Measurements from ENCODE around the gene MKS1.

MKS1 gene

DNA sequence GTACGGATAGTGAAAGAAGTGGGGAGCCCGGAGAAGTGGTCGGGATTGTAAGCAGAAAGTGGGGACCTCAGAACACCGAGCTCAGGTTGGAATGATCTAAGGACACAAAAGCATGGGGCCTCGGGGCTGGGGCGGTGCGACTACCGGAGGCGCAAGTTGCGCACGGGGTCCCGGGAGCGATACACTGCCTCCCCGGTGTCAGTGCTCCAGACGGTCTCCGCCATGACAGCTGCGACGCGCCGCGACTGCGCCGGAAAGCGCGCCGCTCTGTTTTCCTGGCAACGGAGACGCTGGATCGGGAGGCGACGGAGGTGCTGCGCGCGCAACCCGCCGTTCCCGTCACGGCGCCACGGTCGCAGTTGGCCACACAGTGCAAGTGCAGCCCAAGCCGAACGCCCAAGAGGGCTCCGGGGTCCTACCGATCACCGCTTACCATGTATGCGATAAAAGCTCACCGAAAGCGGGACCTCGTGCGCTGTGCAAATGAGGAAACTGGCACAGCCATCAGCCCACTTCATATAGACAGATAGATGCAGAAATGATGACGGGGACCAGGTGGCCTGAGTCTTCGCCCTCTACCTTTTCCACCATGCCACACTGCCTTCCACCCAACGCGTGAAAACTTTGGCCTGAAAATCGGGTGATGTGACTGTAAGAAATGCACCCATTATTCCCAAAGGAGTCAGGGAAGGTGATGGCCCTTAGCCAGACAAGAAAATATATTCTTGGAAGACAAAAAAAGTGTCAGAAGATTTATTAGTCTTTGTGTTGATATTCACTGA is at the start of gene MKS1:
TSS of gene MKS1 (minus strand) at position 249 of the 782 bp plus-strand sequence. CDS start at position 224, 25 bp downstream.
- peak; percentile 96 for DNase-seq

DNA sequence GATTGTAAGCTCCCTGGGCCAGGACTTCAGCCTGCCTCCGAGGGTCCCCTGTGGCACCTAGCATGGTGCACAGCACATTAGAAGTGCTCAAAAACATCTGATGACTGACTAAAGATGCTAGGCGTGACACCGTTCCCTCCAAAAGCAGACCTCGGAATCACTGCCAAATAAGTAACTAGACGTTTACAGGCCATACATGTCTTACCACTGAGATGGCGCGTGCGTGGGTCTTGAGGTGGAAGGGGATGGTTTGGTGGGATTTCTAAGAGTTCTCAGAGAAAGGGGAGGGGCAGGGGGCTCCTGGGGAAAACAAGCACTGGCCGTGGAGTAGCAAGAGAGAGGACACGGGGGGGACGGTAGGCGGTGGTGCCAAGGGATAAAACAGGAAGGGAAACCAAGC is 49.3 kb upstream of the MKS1 start:
- no peak for DNase-seq

DNA sequence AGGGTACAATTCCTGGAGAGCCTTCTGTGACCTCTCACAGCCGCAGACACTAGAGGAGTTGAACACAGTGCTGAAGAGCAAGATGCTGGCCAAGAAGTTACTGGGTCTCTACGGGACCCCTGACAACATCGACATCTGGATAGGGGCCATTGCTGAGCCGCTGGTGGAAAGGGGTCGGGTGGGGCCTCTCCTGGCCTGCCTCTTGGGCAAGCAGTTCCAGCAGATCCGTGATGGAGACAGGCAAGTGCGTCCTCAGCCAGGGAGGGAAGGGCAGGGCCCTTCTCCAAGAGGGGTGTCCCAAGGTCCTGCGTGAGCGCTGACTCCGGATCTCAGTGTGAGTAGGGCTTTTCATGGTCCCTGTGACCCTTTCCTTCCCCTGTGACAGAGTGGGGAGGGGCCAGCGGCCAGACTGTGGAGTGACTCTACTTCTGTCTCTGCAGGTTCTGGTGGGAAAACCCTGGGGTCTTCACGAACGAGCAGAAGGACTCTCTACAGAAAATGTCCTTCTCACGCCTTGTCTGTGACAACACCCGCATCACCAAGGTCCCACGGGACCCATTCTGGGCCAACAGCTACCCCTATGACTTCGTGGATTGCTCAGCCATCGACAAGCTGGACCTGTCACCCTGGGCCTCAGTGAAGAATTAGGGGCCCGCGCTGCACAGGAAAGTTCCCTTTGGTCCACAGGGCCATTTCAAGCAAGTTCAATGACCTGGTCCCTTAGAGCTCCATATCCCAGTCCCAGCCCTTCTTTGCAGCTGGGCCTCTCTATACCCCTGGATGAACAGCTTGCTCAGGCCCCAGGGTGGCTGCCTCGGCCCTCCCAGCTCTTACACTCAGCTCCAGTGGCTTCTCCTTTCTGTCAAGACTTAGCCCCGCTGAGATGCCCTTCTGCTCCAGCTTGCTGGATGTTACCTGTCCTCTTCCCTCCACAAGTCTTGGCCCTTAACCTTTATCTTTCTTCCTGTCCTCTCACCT is 48.6 kb upstream of the MKS1 start:
- no peak for DNase-seq

DNA sequence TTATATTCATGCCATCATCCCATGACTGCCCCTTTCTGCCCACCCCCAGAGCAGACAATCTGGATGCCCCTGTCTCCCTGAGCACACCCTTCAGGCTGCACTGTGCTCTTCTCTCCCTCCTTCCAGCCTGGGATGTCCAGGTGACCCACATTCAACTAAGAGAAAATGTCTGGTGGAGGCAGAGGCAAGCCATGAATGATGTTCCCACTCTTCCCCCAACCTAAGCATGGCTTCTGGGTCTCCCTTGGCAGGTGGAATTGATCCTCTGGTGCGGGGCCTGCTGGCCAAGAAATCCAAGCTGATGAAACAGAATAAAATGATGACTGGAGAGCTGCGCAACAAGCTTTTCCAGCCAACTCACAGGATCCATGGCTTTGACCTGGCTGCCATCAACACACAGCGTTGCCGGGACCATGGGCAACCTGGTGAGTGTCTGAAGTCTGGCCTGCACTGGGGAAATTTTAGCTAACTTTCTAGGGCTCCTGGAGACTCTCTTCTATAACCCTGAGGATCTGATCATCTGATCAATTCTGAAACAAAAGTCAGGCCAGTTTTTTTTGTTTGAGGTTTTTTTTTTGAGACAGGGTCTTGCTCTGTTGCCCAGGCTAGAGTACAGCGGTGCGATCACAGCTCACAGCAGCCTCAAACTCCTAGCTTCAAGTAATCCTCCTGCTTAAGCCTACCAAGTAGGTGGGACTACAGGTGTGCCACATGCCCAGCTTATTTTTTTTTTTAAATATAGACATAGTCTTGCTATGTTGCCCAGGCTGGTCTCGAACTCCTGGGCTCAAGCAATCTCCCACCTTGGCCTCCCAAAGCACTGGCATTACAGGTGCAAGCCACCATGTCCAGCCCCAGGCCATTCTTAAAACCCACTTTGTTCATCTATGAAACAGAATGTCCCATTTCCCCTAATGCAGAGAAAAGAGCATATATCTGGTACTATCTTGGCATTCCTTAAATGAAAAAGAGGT is 47.1 kb upstream of the MKS1 start:
- DNase-seq, result no peak

DNA sequence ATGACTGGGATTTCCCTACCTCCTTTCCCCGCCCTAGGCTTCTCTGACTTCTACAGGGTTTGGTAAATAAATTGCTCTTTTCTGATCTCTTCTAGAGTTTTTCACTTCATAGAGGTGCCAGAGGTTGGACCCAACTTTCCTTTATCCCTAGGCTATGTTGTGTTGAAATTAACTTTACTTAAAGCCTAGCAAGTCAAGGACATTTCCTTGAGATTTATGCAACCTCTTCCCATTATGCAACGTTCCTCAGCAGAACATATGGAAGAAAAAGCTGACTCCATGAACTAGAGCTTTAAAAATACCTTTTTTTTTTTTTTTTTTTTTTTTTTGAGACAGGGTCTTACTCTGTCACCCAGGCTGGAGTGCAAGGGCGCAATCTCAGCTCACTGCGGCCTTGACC is 46.2 kb upstream of the MKS1 start:
- DNase-seq, result no peak

DNA sequence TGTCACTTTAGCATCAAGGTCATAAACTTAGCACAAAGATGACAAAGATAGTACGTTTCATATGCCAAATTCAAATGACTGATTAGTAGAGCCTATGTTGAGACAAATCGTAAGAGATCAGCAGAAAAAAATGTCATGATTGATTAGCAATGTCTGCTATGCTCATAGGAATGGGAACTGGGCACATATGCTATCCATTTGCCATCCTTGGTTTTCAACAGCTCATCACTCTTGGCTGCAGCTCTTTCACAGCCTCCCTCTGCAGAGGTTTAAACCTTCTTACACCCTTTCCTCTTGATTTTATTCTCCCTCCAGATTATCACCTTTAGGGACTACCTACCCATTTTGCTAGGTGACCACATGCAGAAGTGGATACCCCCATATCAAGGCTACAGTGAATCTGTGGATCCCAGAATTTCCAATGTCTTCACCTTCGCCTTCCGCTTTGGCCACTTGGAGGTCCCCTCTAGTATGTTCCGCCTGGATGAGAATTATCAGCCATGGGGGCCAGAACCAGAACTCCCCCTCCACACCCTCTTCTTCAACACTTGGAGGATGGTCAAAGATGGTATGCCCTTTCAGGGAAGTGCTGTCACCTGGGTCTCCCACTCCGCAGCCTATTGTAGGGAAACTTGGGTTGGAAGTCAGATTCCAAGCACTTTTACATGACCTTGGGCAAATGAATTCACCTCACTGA is 45.5 kb upstream of the MKS1 start:
- no peak for DNase-seq

DNA sequence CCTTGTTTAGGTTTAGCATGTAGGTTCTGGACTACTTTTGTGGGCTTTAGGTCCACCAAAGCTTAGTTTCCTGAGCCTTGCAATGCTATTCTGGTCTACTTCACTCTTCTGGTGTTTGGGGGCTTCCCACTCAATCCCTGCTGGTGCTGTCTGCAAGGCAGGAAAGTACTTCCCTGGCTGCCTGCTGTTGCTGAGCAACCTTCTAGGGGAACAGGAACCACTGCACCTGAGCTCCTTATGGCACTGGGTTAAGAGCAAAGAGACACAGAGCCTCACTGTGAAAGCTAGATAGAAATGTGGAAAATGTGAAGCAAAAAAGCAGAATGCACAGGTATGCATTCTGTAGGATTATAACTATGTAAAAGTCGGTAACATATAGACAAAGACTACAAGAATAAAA is 44.7 kb upstream of the MKS1 start:
- no peak for DNase-seq

DNA sequence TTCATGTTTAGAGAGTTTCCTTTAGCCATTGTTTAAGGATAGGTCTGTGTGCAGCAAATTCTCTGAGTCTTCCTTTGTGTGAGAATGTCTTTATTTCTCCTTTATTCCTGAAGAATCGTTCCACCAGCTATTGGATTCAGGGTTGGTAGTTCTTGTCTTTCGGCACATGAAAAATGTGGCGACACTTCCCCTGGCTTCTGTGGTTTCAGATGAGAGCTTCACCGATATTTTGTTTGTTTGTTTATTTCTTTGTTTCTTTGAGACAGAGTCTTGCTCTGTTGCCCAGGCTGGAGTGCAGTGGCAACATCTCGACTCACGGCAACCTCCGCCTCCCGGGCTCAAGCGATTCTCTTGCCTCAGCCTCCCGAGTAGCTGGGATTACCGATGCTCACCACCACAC is 43.1 kb upstream of the MKS1 start:
- DNase-seq, result no peak

DNA sequence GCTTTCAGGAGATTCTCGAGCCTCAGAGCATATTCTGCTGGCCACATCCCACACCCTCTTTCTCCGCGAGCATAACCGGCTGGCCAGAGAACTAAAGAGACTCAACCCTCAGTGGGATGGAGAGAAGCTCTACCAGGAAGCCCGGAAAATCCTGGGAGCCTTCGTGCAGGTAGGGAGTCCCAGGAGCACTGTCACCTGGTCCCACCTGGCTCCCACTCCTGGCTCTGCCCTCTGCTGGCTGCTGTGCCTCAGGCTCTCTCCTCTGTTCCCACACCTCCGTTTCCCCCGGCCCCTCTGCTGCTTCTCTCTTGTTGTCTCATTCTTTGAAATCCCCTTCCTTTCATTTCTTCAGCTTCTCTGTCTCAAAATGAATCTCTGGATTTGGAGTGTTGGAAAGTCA is 35.7 kb upstream of the MKS1 start:
- DNase-seq, result no peak

DNA sequence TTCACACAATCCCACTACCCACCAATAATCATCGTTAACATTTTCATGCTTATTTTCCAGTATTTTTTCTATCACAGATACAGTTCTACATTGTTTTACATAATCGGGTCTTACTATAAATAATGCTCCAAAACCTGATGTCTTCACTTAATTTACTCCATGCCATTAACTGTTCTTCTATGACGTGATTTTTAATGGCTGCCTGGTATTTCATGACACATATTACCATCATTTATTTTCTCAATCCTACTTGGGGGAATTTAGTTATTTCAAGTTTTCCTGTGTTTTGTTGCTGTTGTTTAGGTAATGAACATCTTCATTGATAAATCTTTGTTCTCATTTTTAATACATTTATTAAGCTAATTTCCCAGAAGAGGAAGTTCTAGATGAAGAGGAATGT is 34.0 kb upstream of the MKS1 start:
- no peak for DNase-seq

DNA sequence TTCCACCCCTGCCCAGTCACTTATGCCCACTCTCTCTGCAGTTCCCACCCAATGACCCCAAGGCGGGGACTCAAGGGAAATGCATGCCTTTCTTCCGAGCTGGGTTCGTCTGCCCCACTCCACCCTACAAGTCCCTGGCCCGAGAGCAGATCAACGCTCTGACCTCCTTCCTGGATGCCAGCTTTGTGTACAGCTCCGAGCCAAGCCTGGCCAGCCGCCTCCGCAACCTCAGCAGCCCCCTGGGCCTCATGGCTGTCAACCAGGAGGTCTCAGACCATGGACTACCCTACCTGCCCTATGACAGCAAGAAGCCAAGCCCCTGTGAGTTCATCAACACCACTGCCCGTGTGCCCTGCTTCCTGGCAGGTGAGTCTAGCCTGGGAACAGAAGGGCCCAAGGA is 33.1 kb upstream of the MKS1 start:
- DNase-seq, result no peak

DNA sequence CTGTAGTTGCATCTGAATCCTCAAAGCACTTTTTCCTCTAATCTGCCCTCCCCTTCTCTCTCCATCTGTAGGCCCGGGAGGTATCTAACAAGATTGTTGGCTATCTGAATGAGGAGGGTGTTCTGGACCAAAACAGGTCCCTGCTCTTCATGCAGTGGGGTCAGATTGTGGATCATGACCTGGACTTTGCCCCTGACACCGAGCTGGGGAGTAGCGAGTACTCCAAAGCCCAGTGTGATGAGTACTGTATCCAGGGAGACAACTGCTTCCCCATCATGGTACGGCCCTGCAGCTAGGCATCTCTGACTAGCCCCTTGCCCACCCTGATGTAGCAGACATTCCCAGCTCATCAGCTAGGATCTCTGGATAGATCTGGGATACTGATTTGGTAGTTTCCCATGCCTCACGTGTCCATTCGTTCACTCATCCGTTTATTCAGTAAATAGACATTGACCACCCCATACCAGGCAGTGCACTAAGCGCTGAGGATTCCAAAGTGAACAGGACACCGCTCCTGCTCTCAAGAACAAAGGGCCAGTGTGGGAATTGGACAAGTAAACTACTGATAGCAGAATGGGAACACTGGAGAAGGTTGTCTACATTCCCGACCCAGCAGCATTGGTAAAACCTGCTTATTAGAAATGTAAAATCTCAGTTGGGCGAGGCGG is 31.4 kb upstream of the MKS1 start:
- no peak for DNase-seq

DNA sequence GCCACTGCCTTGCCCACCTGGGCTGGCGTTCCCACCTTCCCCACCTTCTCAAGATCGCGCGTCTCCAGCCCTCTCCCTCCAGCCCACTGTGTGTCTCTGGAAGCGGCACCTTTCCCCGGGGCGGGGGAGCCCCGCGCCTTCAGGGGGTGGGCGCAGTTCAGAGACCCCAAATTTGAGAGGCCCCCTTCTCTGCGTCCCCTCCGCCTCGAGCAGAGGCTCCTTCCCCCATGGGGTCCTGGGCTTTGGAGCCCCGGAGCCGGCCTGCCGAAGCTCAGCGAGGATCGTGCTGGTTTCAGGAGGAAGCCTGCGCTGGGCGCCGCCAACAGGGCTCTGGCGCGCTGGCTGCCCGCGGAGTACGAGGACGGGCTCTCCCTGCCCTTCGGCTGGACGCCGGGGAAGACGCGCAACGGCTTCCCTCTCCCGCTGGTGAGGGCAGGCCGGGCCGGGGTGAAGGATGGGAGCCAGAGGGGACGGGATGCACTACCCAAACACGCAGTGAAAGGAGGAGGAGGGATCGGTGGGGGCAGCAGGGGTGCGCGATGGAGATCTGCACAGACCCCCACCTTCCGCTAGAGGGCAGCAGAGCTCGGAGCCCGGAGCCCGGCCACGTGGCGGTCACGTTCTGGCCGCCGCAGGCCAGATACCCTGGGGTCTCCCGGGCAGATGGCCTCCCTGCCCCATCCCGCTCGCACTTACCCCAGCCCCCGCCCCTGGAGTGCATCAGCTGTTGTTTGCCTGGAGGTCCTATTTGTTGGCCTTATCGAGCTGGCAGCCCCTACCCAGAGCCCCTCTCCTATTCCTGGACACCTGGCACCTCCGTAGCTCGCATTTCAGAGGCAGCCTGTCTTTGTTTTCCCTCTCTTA is 30.4 kb upstream of the MKS1 start:
- DNase-seq, result peak; percentile 81

DNA sequence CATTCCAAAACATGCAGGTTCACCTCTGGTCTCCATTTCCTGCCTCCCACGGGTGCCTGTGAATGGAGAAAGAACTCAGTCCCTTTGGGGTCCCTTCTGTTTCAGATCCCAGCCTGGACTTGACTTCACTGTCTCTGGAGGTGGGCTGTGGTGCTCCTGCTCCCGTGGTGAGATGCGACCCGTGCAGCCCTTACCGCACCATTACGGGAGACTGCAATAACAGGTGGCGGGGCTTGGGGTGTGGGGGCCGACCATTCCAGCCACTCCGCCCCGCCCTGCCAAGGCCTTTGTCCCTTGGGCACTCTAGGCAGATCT is 29.9 kb upstream of the MKS1 start:
- DNase-seq, result no peak

DNA sequence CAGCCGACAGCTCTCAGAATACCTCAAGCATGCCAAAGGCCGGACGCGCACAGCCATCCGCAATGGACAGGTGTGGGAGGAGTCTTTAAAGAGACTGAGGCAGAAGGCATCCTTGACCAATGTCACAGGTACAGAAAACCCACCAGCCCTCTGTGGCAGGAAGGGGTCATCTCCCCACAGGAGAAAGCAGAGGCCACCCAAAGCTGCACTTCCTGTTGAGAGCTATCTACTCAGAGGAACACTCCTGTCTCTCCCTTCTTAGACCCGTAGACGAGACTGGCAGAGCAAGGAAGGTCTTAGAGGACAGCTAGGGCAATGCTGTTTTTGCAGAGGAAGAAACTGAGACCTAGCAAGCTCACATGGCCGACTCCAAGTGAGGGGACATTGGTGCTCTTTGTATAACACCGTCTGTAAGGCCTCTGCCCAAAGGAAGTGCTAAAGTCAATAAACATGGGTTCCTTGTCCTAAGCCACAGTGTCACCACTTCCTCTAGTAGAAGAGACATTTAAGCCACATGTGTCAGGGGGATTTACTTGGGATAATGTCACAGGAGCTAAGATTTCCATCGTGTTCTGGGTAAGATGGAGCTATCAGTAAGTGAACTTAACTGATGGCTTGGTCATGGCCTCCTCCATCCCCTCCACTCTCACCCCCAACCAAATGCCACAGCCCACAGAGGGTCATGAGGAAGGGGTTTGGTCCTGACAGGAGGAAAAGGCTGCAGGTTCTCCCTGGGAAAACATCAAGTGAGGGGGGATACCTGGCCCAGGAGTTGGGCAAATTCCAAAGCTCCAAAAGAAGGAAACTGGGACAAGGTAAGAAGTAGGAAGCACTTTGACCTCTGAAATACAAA is 28.7 kb upstream of the MKS1 start:
- no peak for DNase-seq

DNA sequence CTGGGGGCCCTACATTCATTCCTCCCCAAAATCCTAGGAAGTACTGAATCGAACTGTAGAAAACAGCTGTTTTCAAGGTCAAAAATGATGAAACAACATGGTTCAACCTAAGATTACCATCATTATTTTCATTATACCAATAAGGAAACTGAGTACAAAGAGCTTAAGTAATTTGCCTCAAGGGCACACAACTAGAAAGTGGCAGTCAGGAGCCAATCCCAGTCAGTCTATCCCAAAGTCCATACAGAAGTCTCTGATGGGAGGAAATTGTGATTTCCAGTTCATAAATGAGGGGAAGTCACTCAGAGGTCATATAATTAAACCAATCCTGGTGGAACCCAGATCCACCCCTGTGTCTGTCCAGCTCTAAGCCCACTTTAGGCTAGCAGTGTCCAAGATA is 27.7 kb upstream of the MKS1 start:
- DNase-seq, result no peak

DNA sequence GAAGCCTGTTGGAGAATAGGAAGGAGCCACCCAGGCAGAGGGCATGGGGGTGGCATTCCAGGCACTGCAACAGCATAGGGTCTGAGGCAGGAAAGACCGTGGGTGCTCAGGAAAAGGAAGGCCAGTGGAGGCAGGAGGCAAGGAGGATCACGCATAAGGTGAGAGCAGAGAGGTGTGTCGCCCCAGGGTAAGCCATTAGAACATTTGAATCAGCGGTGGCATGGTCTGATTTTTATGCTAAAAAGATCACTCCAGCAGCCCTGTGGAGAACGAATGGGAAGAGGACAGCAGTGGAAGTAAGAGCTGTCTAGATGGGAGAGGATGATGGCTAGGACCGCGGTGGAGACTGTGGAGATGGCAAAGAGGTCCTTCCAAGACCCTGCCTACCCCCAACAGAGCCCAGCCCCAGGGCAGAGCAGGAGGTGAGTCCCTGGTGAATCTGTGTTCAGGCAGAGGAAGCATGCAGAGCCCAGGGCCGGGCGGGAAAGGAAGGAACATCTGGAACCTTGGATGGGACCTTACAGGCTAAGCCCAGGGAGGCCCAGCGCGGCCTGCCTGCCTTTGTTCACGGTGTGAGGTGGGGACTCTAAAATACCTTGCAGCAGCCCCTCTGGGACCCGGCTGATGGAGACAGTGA is 27.2 kb upstream of the MKS1 start:
- DNase-seq, result no peak

DNA sequence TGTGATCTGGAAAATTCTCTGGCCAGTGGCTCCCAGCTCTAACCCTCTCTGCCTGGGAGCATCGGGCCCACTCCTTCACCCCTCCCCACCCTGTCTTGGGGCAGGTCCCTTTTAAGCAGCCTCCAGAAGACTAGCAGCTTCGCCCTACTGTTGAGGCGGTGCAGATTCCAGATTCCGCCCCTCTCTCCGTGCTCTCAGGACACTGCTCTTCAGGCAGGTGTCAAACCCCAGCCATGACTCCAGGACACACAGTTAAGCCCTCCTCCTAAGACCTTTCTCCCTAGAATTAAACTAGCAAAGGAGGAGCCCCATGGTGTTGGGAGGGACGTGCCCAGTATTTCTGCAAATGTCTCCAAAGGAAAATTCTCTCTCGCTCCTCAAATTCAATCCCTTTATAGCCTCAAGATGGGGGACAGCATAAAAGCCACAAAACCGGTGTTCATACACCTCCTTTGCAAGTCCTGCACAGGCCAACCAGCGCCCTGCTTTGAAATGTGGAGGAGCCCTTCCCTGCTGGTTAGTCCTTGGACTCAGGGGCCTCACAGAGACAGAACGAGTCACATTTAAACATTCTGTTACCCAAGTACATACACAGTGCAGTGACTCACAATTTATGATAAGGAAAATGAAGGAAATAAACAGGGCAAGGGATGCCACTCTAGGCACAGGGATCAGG is 26.5 kb upstream of the MKS1 start:
- no peak for DNase-seq

DNA sequence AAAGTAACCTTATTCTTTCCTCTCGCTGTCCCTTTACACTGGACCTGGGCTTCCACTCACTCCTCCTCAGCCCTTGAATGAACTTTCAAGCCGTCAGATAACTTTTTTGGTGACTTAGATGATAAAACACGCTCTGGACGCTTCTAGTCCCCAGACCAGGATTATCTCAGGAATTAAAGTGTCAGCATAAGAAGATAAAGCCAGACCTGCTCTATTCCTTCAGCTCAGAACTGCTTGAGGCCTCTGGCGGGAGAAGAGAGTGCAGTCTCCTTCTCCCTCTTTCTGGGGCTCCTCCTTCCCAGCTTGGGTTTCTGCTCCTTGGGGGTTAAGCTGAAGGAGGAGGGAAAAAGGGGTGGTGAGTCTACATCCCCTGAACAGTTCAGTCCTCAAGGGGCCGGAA is 25.9 kb upstream of the MKS1 start:
- no peak for DNase-seq
